ENCODE measurements around the gene MACF1.

DNA sequence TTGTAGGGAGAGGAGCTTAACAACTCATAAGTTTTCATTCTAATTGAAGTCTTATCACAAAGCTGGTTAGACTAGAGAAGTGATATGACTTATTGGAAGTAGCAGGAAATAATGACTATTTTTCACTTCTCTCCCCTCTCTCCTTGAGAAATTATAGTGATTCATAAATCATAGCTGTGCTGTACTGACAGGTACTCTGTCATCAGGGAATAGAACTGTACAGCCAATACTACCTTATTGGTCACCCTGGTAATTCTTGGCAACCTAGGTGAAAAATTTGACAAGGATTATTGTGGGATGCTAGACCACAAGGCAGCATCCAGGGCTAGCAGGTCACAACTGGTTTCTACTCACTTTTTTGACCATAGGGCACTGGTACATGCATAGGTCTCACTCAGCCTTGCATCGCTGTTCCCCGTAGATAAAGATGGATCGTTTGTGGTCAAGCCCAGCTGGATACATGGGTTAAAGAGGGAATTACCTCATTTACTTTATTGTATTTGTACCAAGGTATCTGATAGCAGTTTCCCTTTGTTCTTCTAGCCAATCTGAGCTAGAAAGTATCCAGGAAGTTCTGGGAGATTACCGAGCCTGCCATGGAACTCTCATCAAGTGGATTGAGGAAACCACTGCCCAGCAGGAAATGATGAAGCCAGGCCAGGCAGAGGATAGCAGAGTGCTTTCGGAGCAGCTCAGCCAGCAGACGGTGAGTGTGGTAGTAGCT is 113.6 kb downstream of the MACF1 start:
- TF ChIP-seq, protein P1, sequence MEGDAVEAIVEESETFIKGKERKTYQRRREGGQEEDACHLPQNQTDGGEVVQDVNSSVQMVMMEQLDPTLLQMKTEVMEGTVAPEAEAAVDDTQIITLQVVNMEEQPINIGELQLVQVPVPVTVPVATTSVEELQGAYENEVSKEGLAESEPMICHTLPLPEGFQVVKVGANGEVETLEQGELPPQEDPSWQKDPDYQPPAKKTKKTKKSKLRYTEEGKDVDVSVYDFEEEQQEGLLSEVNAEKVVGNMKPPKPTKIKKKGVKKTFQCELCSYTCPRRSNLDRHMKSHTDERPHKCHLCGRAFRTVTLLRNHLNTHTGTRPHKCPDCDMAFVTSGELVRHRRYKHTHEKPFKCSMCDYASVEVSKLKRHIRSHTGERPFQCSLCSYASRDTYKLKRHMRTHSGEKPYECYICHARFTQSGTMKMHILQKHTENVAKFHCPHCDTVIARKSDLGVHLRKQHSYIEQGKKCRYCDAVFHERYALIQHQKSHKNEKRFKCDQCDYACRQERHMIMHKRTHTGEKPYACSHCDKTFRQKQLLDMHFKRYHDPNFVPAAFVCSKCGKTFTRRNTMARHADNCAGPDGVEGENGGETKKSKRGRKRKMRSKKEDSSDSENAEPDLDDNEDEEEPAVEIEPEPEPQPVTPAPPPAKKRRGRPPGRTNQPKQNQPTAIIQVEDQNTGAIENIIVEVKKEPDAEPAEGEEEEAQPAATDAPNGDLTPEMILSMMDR (conservative IDR thresholded peaks at IDR 0.05), result no peak
- no peak for TF ChIP-seq EZH2 (IDR thresholded peaks at IDR 0.05; ENCODE audit: low read depth)

Data from PC-9 (cell line).